Anterior cingulate cortex (tissue), 58 donors: ENCODE measurements around the gene CORO2A.
"Not testable (repeated sequence)": the region's sequence is repeated elsewhere in the genome, so short reads cannot be mapped to it uniquely, and the experiment has no call there.

Experiments used
- DNase-seq, 58 donors: peaks; one replicate each; lab custom pipeline; 2025; lab: John Stamatoyannopoulos, UW

CORO2A gene

GRCh38 chr9:98091735-98092612, 100.5 kb downstream of the CORO2A start:
- peak in 33 of 58 donors; percentile 3 to 79 (median 26) for DNase-seq

GRCh38 chr9:98090674-98091073, 101.8 kb downstream of the CORO2A start:
- DNase-seq = not testable (repeated sequence)

GRCh38 chr9:98087420-98088354, 104.8 kb downstream of the CORO2A start:
- DNase-seq = peak in 3 of 58 donors; percentile 2 to 35 (median 8)

GRCh38 chr9:98086461-98086860, 106.0 kb downstream of the CORO2A start:
- no peak for DNase-seq

GRCh38 chr9:98085944-98086343, 106.5 kb downstream of the CORO2A start:
- DNase-seq = no peak

- DNase-seq = no peak
Observed at GRCh38 chr9:98085058-98085457, 107.4 kb downstream of the CORO2A start.

- no peak for DNase-seq
Observed at GRCh38 chr9:98084396-98084795, 108.0 kb downstream of the CORO2A start.

- no peak for DNase-seq
Observed at GRCh38 chr9:98083566-98084183, 108.8 kb downstream of the CORO2A start.

- DNase-seq = peak in 1 of 58 donors; percentile 9
Observed at GRCh38 chr9:98083061-98083501, 109.4 kb downstream of the CORO2A start.

GRCh38 chr9:98081477-98082219, 110.8 kb downstream of the CORO2A start:
- no peak for DNase-seq

- no peak for DNase-seq
Observed at GRCh38 chr9:98080780-98081179, 111.7 kb downstream of the CORO2A start.

- no peak for DNase-seq
Observed at GRCh38 chr9:98080326-98080725, 112.1 kb downstream of the CORO2A start.

GRCh38 chr9:98078895-98079294, 113.5 kb downstream of the CORO2A start:
- DNase-seq = no peak

- not testable (repeated sequence) for DNase-seq
Observed at GRCh38 chr9:98076514-98076890, 115.9 kb downstream of the CORO2A start.

- no peak for DNase-seq
Observed at GRCh38 chr9:98075332-98075805, 117.1 kb downstream of the CORO2A start.

GRCh38 chr9:98074115-98074990, 118.1 kb downstream of the CORO2A start:
- DNase-seq = peak in 50 of 58 donors; percentile 6 to 77 (median 32)

GRCh38 chr9:98071737-98072136, 120.7 kb downstream of the CORO2A start:
- DNase-seq = no peak
